ENCODE results near the gene APOB.

APOB gene

DNA sequence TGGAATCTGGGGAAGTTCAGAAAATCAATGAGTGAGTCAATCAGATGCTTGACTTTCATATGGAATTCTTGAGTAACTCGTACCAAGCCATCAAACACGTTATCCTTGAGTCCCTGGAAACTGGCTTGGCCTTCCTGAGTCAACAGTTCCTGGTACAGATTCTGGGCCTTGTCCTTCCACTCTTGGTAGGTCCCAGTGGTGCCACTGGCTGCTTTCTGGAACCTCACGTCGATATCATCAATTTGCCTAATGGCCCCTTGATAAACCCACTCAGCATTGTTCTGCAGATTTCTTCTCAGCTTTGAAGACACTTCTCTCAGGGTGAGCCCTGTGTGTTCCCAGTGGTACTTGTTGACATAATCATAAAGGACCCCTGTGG, 41.1 kb downstream of the APOB start:
- no peak for DNase-seq (ENCODE audit: low read depth)

DNA sequence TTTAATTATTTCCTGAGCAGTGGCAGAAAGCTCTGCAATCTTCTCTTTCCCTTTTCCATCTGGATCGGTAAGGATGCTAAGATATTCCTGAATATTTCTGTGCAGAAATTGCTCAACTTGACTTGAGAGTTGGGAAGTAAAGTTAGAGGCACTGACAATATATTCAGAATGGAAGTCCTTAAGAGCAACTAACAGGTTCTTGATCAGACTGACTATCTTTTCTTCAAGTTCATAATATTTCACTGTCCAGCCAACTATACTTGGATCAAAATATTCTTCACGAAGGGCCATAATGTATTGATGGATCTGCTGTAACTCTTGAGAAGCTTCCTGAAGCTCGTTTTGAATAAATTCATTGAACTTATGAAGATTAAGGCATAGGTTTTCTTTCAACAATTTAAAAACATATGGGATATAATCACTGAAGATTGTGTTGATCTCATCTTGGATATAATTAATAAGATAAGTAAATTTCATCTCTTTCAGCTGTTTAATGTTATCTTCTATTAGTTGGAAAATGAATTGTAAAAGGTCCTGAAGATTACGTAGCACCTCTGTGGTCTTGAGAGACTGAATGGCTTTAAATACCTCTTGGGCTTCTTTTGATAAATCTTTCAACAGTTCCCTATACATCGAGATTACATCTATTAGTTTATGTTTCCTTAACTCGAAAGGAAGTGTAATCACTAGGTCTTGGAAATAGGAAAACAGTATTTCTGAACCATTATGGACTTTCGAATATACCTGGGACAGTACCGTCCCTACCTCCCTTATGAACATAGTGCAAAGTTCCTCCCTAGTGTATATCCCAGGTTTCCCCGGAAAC, 41.7 kb downstream of the APOB start:
- DNase-seq (ENCODE audit: low read depth): no peak

GRCh38 chr2:21001225-21001946, 42.5 kb downstream of the APOB start:
- no peak for DNase-seq (ENCODE audit: low read depth)

DNA sequence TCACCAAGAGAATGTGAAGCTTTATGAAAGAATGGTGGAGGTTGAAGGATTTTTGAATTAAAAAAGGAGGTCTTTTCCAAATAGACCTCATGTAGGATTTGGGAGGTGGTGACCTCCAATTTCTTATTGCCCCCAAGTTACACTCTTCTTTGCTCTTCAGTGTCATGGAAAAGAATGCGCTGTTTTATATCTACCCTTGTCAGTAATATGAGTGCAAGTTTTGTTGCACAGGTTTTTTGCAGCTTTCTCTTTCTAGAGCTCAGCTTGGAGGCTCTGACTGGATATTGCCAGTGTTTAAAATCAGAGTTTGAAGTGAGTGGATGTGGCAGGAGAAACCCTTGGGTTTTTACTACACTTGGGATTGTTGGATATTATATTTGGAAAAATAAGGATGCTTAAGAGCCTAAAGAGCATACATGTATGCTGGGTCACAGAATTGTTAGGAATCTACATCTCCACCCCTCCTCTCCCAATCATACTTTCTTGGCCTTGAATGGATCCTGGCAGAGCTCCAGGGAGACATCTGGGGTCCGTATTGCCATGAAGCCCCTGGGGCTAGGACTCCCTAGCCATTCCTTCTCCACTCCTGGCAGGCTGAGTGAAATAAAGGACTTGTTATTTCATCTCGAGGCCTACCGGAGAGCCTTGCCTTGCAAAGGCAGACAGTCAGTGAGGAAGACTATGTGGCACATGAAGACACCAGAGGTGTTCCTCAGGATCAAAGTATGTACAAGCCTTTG, 43.8 kb downstream of the APOB start:
- DNase-seq (ENCODE audit: low read depth): no peak

- DNase-seq (ENCODE audit: low read depth): no peak
Observed at GRCh38 chr2:20998972-20999905, 44.6 kb downstream of the APOB start.

GRCh38 chr2:20997953-20998722, 45.7 kb downstream of the APOB start:
- DNase-seq (ENCODE audit: low read depth): no peak

DNA sequence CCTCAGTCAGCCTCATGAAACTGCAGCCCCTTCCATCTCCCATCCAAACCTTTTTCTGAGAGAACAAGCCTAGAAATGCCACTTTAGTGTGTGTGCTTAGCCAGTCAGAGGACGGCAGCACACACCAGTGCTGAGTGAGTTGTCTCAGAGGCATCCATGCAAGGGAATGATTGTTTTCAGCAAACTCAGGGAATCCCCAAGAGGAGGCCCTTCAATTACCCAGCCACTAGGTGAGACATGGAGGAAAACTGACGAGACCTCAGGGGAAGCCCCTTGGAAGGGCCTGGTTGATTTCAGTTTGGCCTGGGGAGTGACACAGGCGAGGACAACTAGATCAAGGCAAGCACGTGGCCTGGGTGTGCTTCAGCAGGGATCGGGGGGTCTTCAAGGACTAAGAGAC, 49.7 kb downstream of the APOB start:
- DNase-seq (ENCODE audit: low read depth): no peak

- DNase-seq (ENCODE audit: low read depth): no peak
Observed at GRCh38 chr2:20992201-20992711, 51.6 kb downstream of the APOB start.

- no peak for DNase-seq (ENCODE audit: low read depth)
Observed at GRCh38 chr2:20990442-20991430, 53.1 kb downstream of the APOB start.

DNA sequence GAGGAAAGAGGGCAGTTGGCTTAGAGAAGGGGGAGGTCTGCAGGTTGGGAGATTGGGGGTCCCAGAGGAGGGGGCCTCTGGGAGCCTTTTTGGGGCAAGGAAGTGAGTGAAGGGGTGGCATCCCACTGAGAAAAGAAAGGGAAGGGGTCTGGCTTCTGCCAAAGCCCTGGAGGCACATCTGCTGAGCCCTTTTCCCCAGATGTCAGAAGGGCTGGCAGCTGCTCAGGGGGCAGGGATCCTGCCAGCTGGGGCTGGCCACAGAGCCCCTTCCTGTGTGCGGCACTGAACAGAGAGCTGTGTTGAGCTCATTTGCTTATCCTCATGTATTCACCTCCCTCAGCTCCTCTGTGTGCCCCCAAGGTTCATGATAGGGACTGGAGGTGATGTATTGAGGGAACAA, 54.5 kb downstream of the APOB start:
- no peak for DNase-seq (ENCODE audit: low read depth)

GRCh38 chr2:20988905-20989304, 55.0 kb downstream of the APOB start:
- no peak for DNase-seq (ENCODE audit: low read depth)

DNA sequence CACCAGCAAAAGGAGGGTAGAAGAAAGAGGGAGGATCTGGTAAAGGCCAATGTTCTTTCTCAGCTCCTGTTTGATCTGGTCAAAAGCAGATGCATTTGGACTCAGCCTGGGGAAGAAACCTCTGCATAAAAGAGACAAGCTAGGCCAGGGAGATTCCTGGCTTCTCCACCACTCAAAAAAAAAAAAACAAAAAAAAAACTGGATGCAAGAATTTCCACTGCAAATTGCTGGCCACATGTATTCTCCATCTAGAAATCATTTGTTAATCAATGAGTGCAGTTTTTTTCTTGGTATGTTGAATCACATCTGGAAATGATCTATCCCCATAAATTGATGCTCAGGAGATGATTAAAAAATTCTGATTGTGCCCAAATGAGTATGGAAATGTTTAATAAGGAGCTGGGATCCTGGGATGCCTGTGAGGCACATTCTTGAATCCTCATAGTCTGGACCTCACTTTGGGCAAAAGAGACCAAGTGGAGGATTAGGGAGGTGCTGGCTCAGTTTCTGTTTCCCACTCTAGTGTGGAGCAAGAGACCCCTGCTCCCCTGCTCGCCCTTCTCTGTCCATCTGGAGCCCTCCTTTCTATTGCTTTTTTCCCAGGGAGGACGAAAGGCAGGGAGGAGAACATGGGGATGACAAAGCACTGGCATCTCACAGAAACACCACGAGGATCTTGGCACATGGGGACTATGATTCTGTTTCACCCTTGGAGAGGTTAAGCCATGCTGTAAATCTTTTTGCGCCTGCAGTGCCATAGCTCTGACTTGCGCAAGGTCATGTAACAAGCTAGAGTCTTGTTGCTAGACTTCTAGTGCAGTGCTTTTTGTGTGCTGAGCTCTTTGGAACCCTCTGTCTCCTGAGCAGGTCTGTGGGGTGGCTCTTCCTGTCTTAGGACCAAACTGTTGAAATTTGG, 57.6 kb downstream of the APOB start:
- DNase-seq (ENCODE audit: low read depth): no peak

DNA sequence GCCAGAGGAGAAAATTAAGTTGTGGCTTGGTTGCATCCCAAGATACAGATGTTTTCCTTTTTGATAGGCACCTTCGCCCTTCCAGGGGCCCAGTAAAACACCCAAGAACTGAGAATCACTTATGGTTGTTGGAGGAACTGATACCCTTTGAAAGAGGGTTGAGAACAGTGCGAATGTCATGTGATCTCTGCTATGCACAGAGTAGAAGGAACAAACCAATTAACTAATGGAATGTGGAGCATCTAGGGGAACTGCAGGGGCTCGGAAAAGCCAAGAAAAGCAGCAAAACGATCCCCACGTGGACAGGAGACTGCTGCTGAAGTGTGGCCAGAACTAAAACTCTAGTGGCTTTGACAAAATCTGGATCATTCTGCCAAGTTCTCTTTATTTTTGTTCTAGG, 58.8 kb downstream of the APOB start:
- no peak for DNase-seq (ENCODE audit: low read depth)

- DNase-seq (ENCODE audit: low read depth): no peak
Observed at GRCh38 chr2:20984408-20984807, 59.5 kb downstream of the APOB start.

DNA sequence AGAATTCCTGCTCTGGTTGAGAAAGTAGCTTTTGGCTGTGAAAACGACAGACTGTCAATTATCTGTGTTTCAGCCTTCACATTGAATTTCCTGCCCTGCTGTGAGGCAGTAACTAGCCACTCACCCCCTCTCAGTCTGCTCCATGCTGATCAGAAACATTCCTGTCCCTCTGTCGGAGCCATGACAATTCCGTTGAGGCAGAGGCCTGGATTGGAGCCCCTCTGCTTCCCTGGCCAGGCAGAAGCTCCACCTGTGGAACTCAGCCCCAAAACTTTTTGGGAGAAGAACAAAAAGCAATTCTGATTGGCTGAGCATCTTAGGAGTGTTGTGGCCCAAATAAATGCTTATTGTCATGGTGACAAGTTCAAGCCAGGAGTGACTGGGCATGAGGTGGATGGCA, 60.0 kb downstream of the APOB start:
- no peak for DNase-seq (ENCODE audit: low read depth)

DNA sequence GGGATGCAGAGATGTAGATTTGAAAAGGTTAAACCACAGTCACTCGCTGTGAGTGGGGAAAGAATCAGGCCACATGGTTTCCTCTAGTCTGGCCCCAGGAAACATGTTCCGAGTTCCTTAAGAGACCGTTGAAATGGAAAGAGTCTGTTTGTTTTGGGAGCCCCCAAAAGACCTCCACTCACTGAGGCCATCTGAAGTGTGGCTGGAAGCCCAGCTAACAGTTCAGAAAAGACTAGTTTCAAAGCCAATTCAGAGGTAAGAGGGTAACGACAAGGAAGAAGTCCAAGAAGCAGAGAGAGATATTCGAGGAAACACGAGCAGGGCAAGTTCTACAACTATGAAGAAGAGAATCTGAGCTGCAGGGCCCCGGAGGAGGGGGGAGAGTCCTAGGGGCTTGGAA, 61.0 kb downstream of the APOB start:
- DNase-seq (ENCODE audit: low read depth): no peak

DNA sequence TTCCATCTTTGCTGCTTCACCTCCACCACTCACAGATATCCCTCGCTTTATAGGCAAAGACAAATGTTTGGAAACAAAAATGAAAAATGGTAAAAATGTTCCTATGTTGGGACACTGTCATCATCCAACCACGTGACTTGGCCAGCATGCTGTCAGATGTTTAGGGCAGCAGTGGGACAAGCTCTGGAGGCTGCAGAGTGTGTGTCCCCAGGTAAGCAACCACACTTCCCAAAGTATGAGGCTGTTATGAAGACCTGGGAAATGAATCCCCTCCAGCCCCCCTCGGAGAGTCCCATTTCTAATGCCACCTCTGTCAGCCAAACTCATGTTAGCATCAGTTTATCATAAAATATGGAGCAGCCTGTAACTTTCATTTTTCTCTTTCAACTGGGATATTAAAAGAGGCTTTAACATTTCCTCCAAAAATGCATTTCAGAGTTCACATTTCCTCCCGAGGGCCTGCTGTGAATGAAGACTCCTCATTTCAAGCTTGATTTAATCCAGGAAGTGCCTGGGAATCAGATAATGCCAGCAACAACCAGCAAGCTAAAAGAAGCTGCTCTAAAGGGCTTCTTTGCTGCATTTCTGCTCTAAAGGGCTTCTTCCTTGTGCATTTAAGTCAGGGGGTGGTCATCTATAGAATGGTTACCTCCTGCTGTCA, 66.2 kb downstream of the APOB start:
- no peak for DNase-seq (ENCODE audit: low read depth)

DNA sequence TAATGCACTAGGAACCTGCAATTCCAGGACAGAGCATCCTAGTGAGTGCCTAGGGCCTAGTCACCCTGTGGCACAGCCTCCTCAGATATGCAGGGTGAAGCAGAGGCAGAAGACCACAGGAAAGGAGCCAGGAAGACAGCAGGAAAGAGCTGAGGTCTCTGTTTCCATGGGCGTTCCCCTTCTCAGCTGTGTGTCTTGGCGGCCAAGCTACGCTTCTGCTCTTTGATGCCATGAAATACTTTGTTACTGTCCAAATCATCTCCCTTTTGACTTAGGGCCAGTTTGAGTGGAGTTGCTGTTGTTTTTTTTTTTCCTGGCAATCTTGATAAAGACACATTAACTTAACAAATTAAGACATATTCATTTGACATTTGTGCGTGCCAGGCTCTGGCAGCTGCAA, 67.3 kb downstream of the APOB start:
- DNase-seq (ENCODE audit: low read depth): no peak

All from activated T-cell treated with anti-CD3 and anti-CD28 coated beads for 48 hours (primary cell).